IMR-90 (cell line): ENCODE results near the gene ANKRD65. TPM values are rescaled to one million over a fixed set of nuclear protein-coding genes. Genes with fewer than 3 reads are reported as not detected.
"Not testable (repeated sequence)": the region's sequence is repeated elsewhere in the genome, so short reads cannot be mapped to it uniquely, and the experiment has no call there.

Experiments
- ATAC-seq: fragments of 200-7000 bp; cut with Tn5 transposase; 2 replicates; pipeline ENCODE4 v1.9.1; 2020; ENCODE audit warnings: low read depth, mild to moderate bottlenecking, moderate library complexity
- BruUV-seq: library from RNA; stranded (reverse); fragments of 400-500 nt; replicated peaks from 2 replicates; lab custom pipeline; 2021; lab: Mats Ljungman, UMichigan
- CTCF ChIA-PET: fragments of 300-600 bp; formaldehyde crosslinking; extraction: SDS; loops from one replicate; lab custom pipeline; 2021; ENCODE audit warnings: antibody characterized with exemption; lab: Yijun Ruan, JAX
- POLR2A ChIA-PET: fragments of 300-600 bp; sonication (Branson Sonifier 250); formaldehyde crosslinking; loops from one replicate; lab custom pipeline; 2022; ENCODE audit warnings: antibody characterized with exemption; ENCODE audit not compliant: unreplicated experiment; lab: Charles Lee
- DNase-seq: peaks from one replicate; pipeline ENCODE4 v3.0.0; 2013
- H2AFZ ChIP-seq: replicated peaks from 2 replicates; pipeline ENCODE3; 2013; ENCODE audit warnings: low read length, mild to moderate bottlenecking; ENCODE audit not compliant: poor library complexity
- H2AK5ac ChIP-seq: 2 replicates; pipeline ENCODE4 v1.6.1; 2013; ENCODE audit warnings: low read depth, low read length, inconsistent platforms
- H2AK9ac ChIP-seq: replicated peaks from 2 replicates; pipeline ENCODE3; 2013; ENCODE audit warnings: mild to moderate bottlenecking, low read depth, low read length, moderate library complexity; ENCODE audit not compliant: poor library complexity
- H2BK120ac ChIP-seq: 2 replicates; pipeline ENCODE4 v1.6.1; 2013; ENCODE audit warnings: low read depth, low read length, inconsistent platforms
- H2BK15ac ChIP-seq: 3 replicates; pipeline ENCODE4 v1.6.1; 2013; ENCODE audit warnings: low read depth, low read length, inconsistent platforms
- H2BK20ac ChIP-seq: 2 replicates; pipeline ENCODE4 v1.6.1; 2013; ENCODE audit warnings: low read depth, mild to moderate bottlenecking, inconsistent platforms, low read length, moderate library complexity
- H2BK5ac ChIP-seq: 2 replicates; pipeline ENCODE4 v1.6.1; 2013; ENCODE audit warnings: mild to moderate bottlenecking, low read depth, low read length, inconsistent platforms; ENCODE audit not compliant: poor library complexity, severe bottlenecking
- H3K14ac ChIP-seq: replicated peaks from 2 replicates; pipeline ENCODE4 v1.6.1; 2013; ENCODE audit warnings: low read depth, low read length, inconsistent platforms
- H3K18ac ChIP-seq: 2 replicates; pipeline ENCODE4 v1.6.1; 2013; ENCODE audit warnings: low read depth, low read length, control low read depth
- H3K23ac ChIP-seq: 2 replicates; pipeline ENCODE4 v1.6.1; 2013; ENCODE audit warnings: low read depth, low read length, inconsistent platforms
- H3K27ac ChIP-seq: 2 replicates; pipeline ENCODE4 v1.5.1; 2013; ENCODE audit warnings: mild to moderate bottlenecking, control low read depth, low read length; ENCODE audit not compliant: insufficient read depth
- H3K27me3 ChIP-seq: 2 replicates; pipeline ENCODE4 v1.6.1; 2013; ENCODE audit warnings: low read length; ENCODE audit not compliant: control insufficient read depth, insufficient read depth
- H3K36me3 ChIP-seq: 2 replicates; pipeline ENCODE4 v1.6.1; 2013; ENCODE audit warnings: low read length, mixed read lengths; ENCODE audit not compliant: control insufficient read depth, insufficient read depth
- H3K4ac ChIP-seq: 2 replicates; pipeline ENCODE4 v1.6.1; 2013; ENCODE audit warnings: low read depth, low read length, inconsistent platforms
- H3K4me1 ChIP-seq: 2 replicates; pipeline ENCODE4 v1.6.1; 2013; ENCODE audit warnings: low read length, mixed read lengths; ENCODE audit not compliant: control insufficient read depth, insufficient read depth
- H3K4me2 ChIP-seq: 2 replicates; pipeline ENCODE4 v1.6.1; 2013; ENCODE audit warnings: low read depth, mild to moderate bottlenecking, control low read depth, low read length, moderate library complexity
- H3K4me3 ChIP-seq: 2 replicates; pipeline ENCODE4 v1.5.1; 2013; ENCODE audit warnings: low read depth, mild to moderate bottlenecking, control low read depth, low read length, moderate library complexity; ENCODE audit not compliant: insufficient read depth
- H3K56ac ChIP-seq: 2 replicates; pipeline ENCODE4 v1.6.1; 2013; ENCODE audit warnings: low read length, inconsistent platforms; ENCODE audit not compliant: insufficient read depth; ENCODE audit errors: extremely low read depth
- H3K79me1 ChIP-seq, 2 experiments: 2 replicates each; pipeline ENCODE4 v1.6.1; 2013; ENCODE audit warnings: low read length in 2 of 2, inconsistent platforms in 1 of 2, low read depth in 1 of 2
- H3K9ac ChIP-seq: 2 replicates; pipeline ENCODE4 v1.6.1; 2013; ENCODE audit warnings: low read depth, low read length, control low read depth
- H3K9me1 ChIP-seq: 2 replicates; pipeline ENCODE4 v1.6.1; 2013; ENCODE audit warnings: low read length, inconsistent platforms; ENCODE audit not compliant: insufficient read depth
- H3K9me3 ChIP-seq: 2 replicates; pipeline ENCODE4 v1.6.1; 2013; ENCODE audit warnings: low read length; ENCODE audit not compliant: control insufficient read depth, insufficient read depth
- H4K20me1 ChIP-seq: 2 replicates; pipeline ENCODE4 v1.6.1; 2013; ENCODE audit warnings: low read length, inconsistent platforms; ENCODE audit not compliant: insufficient read depth
- H4K5ac ChIP-seq: 2 replicates; pipeline ENCODE4 v1.6.1; 2013; ENCODE audit warnings: mild to moderate bottlenecking, low read depth, low read length, control low read depth
- H4K8ac ChIP-seq, 2 experiments: 2 replicates each; pipeline ENCODE4 v1.6.1; 2013; ENCODE audit warnings: low read depth in 2 of 2, low read length in 2 of 2, control low read depth in 1 of 2, inconsistent platforms in 1 of 2
- H4K91ac ChIP-seq: 2 replicates; pipeline ENCODE4 v1.6.1; 2013; ENCODE audit warnings: low read depth, low read length, inconsistent platforms; ENCODE audit not compliant: insufficient read depth
- MAFK ChIP-seq: IDR thresholded peaks from 2 replicates; pipeline ENCODE4 v1.6.1; 2012; ENCODE audit warnings: low read depth, low read length, improper control_type of control experiment
- POLR2A ChIP-seq: IDR thresholded peaks from 2 replicates; pipeline ENCODE4 v1.6.1; 2012; ENCODE audit warnings: mild to moderate bottlenecking, low read depth, low read length
- WGBS, 2 experiments: methylation state at CpG; one replicate each; pipeline versions ENCODE4 v1.1.5 to v1.1.7; 2013; ENCODE audit warnings: missing lambda C conversion rate in 2 of 2; ENCODE audit not compliant: insufficient read length in 1 of 2; ENCODE audit errors: extremely low coverage in 2 of 2; 5-methylcytosine and 5-hydroxymethylcytosine counted together
- dilution Hi-C: fragments of 300-500 bp; cut with HindIII; formaldehyde crosslinking; loops from one replicate; pipeline ENCODE4 v1.14.3; 2018; ENCODE audit warnings: low sequenced_read_pairs; ENCODE audit not compliant: unreplicated experiment
- in situ Hi-C: fragments of 300-500 bp; cut with MboI; formaldehyde crosslinking; loops from 3 replicates; pipeline ENCODE4 v1.14.3; 2019; ENCODE audit warnings: low sequenced_read_pairs, inconsistent platforms, mixed read lengths
- intact Hi-C: fragments of 100-400 bp; cut with micrococcal nuclease; formaldehyde crosslinking; loops from 2 replicates; pipeline ENCODE4 v1.10.0; 2022
- polyA plus RNA-seq, 3 experiments: library from polyadenylated mRNA; depleted of rRNA; stranded (reverse); fragments of >200 nt; gene quantifications; 2 replicates each; pipeline ENCODE4 v1.2.3, GENCODE V29; 2012; ENCODE audit warnings: low replicate concordance in 1 of 3
- total RNA-seq: library from RNA; depleted of rRNA; stranded (reverse); fragments of >200 nt; gene quantifications from 2 replicates; pipeline ENCODE4 v1.2.3, GENCODE V29; 2012

Gene ANKRD65
- total and polyA plus RNA-seq, 2 of the 4 experiments (the other 2 are of a cell fraction), result 0.09 TPM; not detected in 1

- dilution Hi-C loops, result no loop called here
- no peak for TF ChIP-seq POLR2A
- TF ChIP-seq MAFK, result no peak
- Histone ChIP-seq H4K20me1 (no peaks in the 10 kb centered on the region), H3K27me3 (peaks cover 8% of the 10 kb centered on the region), H3K9me1 (no peaks in the 10 kb centered on the region), H4K8ac (no peak overlapping the region), H4K5ac (no peak overlapping the region), H2AK5ac (no peak overlapping the region), H2BK5ac (no peak overlapping the region), H3K9ac (no peak overlapping the region), H3K23ac (no peak overlapping the region), H3K14ac (no peak overlapping the region), H3K36me3 (no peaks in the 10 kb centered on the region), H3K27ac (no peak overlapping the region), H3K9me3 (no peaks in the 10 kb centered on the region), H3K79me1 (no peaks in the 10 kb centered on the region), H3K4me3 (no peak overlapping the region), H2BK120ac (no peak overlapping the region), H2AFZ (no peak overlapping the region), H4K91ac (no peak overlapping the region), H3K56ac (no peak overlapping the region), H3K18ac (no peak overlapping the region), H2BK15ac (no peak overlapping the region), H3K4me2 (no peak overlapping the region), H3K4ac (no peak overlapping the region), H2AK9ac (no peak overlapping the region), H2BK20ac (no peak overlapping the region), H3K4me1 (no peaks in the 10 kb centered on the region)
- CTCF ChIA-PET, result no interaction called here
- DNase-seq (no peak), ATAC-seq (no peak)
- in situ Hi-C loops, result no loop called here
- intact Hi-C loops, result no loop called here
- no TSS peak for BruUV-seq
- POLR2A ChIA-PET, result no interaction called here
- 78% methylated on average over 3 of the region's 16 CpGs; no CpG with 5 or more reads in 1 of the 2 experiments for WGBS, 2 experiments
These were observed 31.8 kb upstream of the ANKRD65 start for GRCh38 chr1:1452882-1453281.

- H2AK9ac ChIP-seq, BruUV-seq, H2BK20ac ChIP-seq, H3K4me2 ChIP-seq, H3K14ac ChIP-seq, H4K91ac ChIP-seq, H2BK120ac ChIP-seq, H3K9ac ChIP-seq, H4K20me1 ChIP-seq, CTCF ChIA-PET, H3K27me3 ChIP-seq, dilution Hi-C loops, intact Hi-C loops, H2AK5ac ChIP-seq, H3K27ac ChIP-seq, H2BK5ac ChIP-seq, H2AFZ ChIP-seq, H4K5ac ChIP-seq, in situ Hi-C loops, H3K9me3 ChIP-seq, H3K23ac ChIP-seq, H3K9me1 ChIP-seq, POLR2A ChIA-PET, H3K79me1 ChIP-seq, H3K36me3 ChIP-seq, H3K4me3 ChIP-seq, H4K8ac ChIP-seq, H3K56ac ChIP-seq, H3K4me1 ChIP-seq, DNase-seq, H3K18ac ChIP-seq, H3K4ac ChIP-seq, ATAC-seq, H2BK15ac ChIP-seq: not testable (repeated sequence)
- WGBS, 2 experiments, result 100% methylated on average over 1 of the region's 8 CpGs; no CpG with 5 or more reads in 1 of the 2 experiments
These were observed 31.3 kb upstream of the ANKRD65 start for GRCh38 chr1:1452365-1452739.
